H1 (cell line): Measurements from ENCODE around the gene UQCC5. TPM values are rescaled to one million over a fixed set of nuclear protein-coding genes. Genes with fewer than 3 reads are reported as not detected.

Experiments used
- ASH2L ChIP-seq: fragments of 200-600, 300-600 bp; sonication (generic); IDR thresholded peaks from one replicate; pipeline ENCODE4 v1.7.1; 2017; ENCODE audit warnings: low read length
- CHD2 ChIP-seq: IDR thresholded peaks from 2 replicates; pipeline ENCODE4 v1.6.1; 2012; ENCODE audit warnings: low read length, improper control_type of control experiment
- E2F6 ChIP-seq: IDR thresholded peaks from 2 replicates; pipeline ENCODE4 v1.6.1; 2012; ENCODE audit warnings: inconsistent platforms
- EZH2 ChIP-seq: fragments of 200-600 bp; sonication (generic); IDR thresholded peaks from 2 replicates; pipeline ENCODE4 v1.7.1; 2012; ENCODE audit warnings: low read depth, mild to moderate bottlenecking, moderate library complexity, low read length, inconsistent platforms; ENCODE audit not compliant: severe bottlenecking
- GABPA ChIP-seq: IDR thresholded peaks from 2 replicates; pipeline ENCODE4 v1.6.1; 2011; ENCODE audit warnings: mild to moderate bottlenecking, low read length, moderate library complexity, borderline replicate concordance; ENCODE audit not compliant: insufficient read depth
- JUN ChIP-seq: IDR thresholded peaks from 2 replicates; pipeline ENCODE4 v1.6.1; 2011; ENCODE audit warnings: low read depth, mild to moderate bottlenecking, improper control_type of control experiment, low read length
- KDM4A ChIP-seq: IDR thresholded peaks from one replicate; pipeline ENCODE4 v1.7.1; 2012; ENCODE audit warnings: low read depth, mild to moderate bottlenecking, moderate library complexity, low read length, inconsistent platforms; ENCODE audit not compliant: severe bottlenecking
- MAFK ChIP-seq: IDR thresholded peaks from 2 replicates; pipeline ENCODE4 v1.6.1; 2012; ENCODE audit warnings: low read depth, mild to moderate bottlenecking, improper control_type of control experiment, low read length
- PHF8 ChIP-seq: fragments of 200-600 bp; sonication (generic); conservative IDR thresholded peaks from 2 replicates; pipeline ENCODE4 v1.7.1; 2012; ENCODE audit warnings: low read depth, mild to moderate bottlenecking, inconsistent platforms, low read length, moderate library complexity
- RBBP5 ChIP-seq: IDR thresholded peaks from 2 replicates; pipeline ENCODE4 v1.7.1; 2012; ENCODE audit warnings: low read depth, mild to moderate bottlenecking, inconsistent platforms, low read length, moderate library complexity, borderline replicate concordance
- SAP30 ChIP-seq: fragments of 300-600 bp; sonication (generic); IDR thresholded peaks from 2 replicates; pipeline ENCODE4 v1.7.1; 2012; ENCODE audit warnings: low read length, moderate library complexity, mild to moderate bottlenecking, inconsistent platforms; ENCODE audit not compliant: insufficient read depth, insufficient replicate concordance
- SIN3A ChIP-seq, 2 experiments: IDR thresholded peaks in 1 of 2; conservative IDR thresholded peaks in 1 of 2; 2 replicates each; pipeline ENCODE4 v1.6.1; 2011 to 2012; ENCODE audit warnings: low read length in 2 of 2, improper control_type of control experiment in 1 of 2, low read depth in 1 of 2, mild to moderate bottlenecking in 1 of 2
- SIRT6 ChIP-seq: IDR thresholded peaks from one replicate; pipeline ENCODE4 v1.7.1; 2012; ENCODE audit warnings: low read length, inconsistent platforms
- SUZ12 ChIP-seq: fragments of 200-600 bp; sonication (generic); IDR thresholded peaks from 2 replicates; pipeline ENCODE4 v1.6.1; 2012; ENCODE audit warnings: mild to moderate bottlenecking, inconsistent platforms, low read length, moderate library complexity, mixed read lengths
- TAF1 ChIP-seq: IDR thresholded peaks from 2 replicates; pipeline ENCODE4 v1.6.1; 2011; ENCODE audit warnings: mild to moderate bottlenecking, low read depth, low read length
- TCF12 ChIP-seq: IDR thresholded peaks from 2 replicates; pipeline ENCODE4 v1.6.1; 2011; ENCODE audit warnings: low read depth, mild to moderate bottlenecking, low read length
- TEAD4 ChIP-seq: IDR thresholded peaks from 2 replicates; pipeline ENCODE4 v1.6.1; 2012; ENCODE audit warnings: low read depth, low read length, inconsistent platforms, mixed read lengths
- YY1 ChIP-seq: IDR thresholded peaks from 2 replicates; pipeline ENCODE4 v1.6.1; 2011; ENCODE audit warnings: low read depth, mild to moderate bottlenecking, low read length
- polyA plus RNA-seq, 7 experiments: library from polyadenylated mRNA; depleted of rRNA in 3 of 7; stranded (reverse) in 5 of 7; unstranded in 2 of 7; fragments of >200 nt in 5 of 7; fragments of 200-250 nt in 2 of 7; gene quantifications; 1 replicate in 5 of 7; 2 replicates in 1 of 7; 4 replicates in 1 of 7; pipeline versions ENCODE4 v1.2.1 to v1.2.3, GENCODE V29; 2011 to 2013; ENCODE audit warnings: missing spikeins in 2 of 7, mixed read lengths in 2 of 7
- total RNA-seq: library from RNA; stranded (reverse); fragmentation: NEBNext Ultra II Directional; extraction: Animal tissue kit (Norgen Biotek cat#: 25700); gene quantifications from 2 replicates; pipeline ENCODE4 v1.2.1, GENCODE V29; 2021

Gene UQCC5
- total and polyA plus RNA-seq, 2 of the 8 experiments (the other 6 are each of a cell fraction or from before 2014, with no cell fraction given): 35.0 to 37.7 TPM

GRCh38 chr3:52518723-52519444 is 17.5 kb upstream of the UQCC5 start (continued):
- TF ChIP-seq PHF8: 0 out of 2 replicates have a peak, but pooled peaks have one; percentile 30
- TF ChIP-seq JUN: no peak
- TF ChIP-seq KDM4A: peak; percentile 76
- TF ChIP-seq SIRT6: no peak
- TF ChIP-seq YY1: no peak
- peak in 1 of 2 experiments; percentile 48; a peak in 1 of 4 replicates for TF ChIP-seq SIN3A (conservative IDR thresholded peaks at IDR 0.05 in 1 of 2, IDR thresholded peaks at IDR 0.05 in 1 of 2; ENCODE audit: low read depth in 1 of 2, low read length in 2 of 2)
- TF ChIP-seq EZH2: no peak
- TF ChIP-seq RBBP5: no peak
- no peak for TF ChIP-seq ASH2L
- no peak for TF ChIP-seq GABPA
- no peak for TF ChIP-seq TCF12
- TF ChIP-seq SUZ12: no peak
- no peak for TF ChIP-seq TEAD4
- TF ChIP-seq MAFK: no peak
- TF ChIP-seq SAP30: no peak
- no peak for TF ChIP-seq TAF1
- TF ChIP-seq CHD2: no peak
- TF ChIP-seq E2F6: peak; percentile 81
